Prostate gland (tissue), 2 donors: ENCODE results near the gene ALG14. TPM values are rescaled to one million over a fixed set of nuclear protein-coding genes. Genes with fewer than 3 reads are reported as not detected.
"Not testable (repeated sequence)": the region's sequence is repeated elsewhere in the genome, so short reads cannot be mapped to it uniquely, and the experiment has no call there.

Source experiments
- DNase-seq: peaks from one replicate; pipeline ENCODE4 v3.0.0-alpha.2; 2019; ENCODE audit warnings: low spot score
- H3K27ac ChIP-seq, 2 donors: fragments of 200-600 bp; sonication (generic); 2 replicates each; pipeline ENCODE4 v1.5.1; 2017 to 2019
- H3K27me3 ChIP-seq: fragments of 200-600 bp; sonication (generic); replicated peaks from 2 replicates; pipeline ENCODE4 v1.5.1; 2019; ENCODE audit not compliant: insufficient read depth
- H3K36me3 ChIP-seq, 2 donors: fragments of 200-600 bp; sonication (generic); 1 replicate in 1 of 2; 2 replicates in 1 of 2; pipeline versions ENCODE4 v1.5.1 to v1.8.1; 2017 to 2019
- H3K4me1 ChIP-seq: fragments of 200-600 bp; sonication (generic); replicated peaks from 2 replicates; pipeline ENCODE4 v1.5.1; 2019
- H3K4me3 ChIP-seq, 2 donors: fragments of 200-600 bp; sonication (generic); 2 replicates each; pipeline ENCODE4 v1.5.1; 2017 to 2019
- H3K9me3 ChIP-seq: fragments of 200-600 bp; sonication (generic); 2 replicates; pipeline ENCODE4 v1.5.1; 2017
- POLR2A ChIP-seq: fragments of 450-650 bp; IDR thresholded peaks from one replicate; pipeline ENCODE4 v1.6.1; 2016; ENCODE audit warnings: antibody characterized with exemption, mild to moderate bottlenecking
- POLR2AphosphoS5 ChIP-seq: sonication (generic); formaldehyde crosslinking; IDR thresholded peaks from one replicate; pipeline ENCODE4 v1.6.1; 2017; ENCODE audit warnings: antibody characterized with exemption
- WGBS: methylation state at CpG from one replicate; pipeline ENCODE4 v1.1.5; 2018; 5-methylcytosine and 5-hydroxymethylcytosine counted together
- intact Hi-C: fragments of 100-400 bp; cut with DNase I; formaldehyde crosslinking; loops from one replicate; pipeline ENCODE4 v1.14.2; 2022
- total RNA-seq, 2 donors: library from RNA; depleted of rRNA; stranded (reverse); fragments of >200 nt; gene quantifications; one replicate each; pipeline ENCODE4 v1.1.0, GENCODE V29; 2016
- TF ChIP-seq, protein P1 (sequence below), 4 experiments: fragments of 200-600 bp in 2 of 4; fragments of 450-650 bp in 2 of 4; sonication (generic) in 2 of 4; IDR thresholded peaks; 1 replicate in 3 of 4; 2 replicates in 1 of 4; pipeline ENCODE4 v1.5.1; 2016 to 2019; ENCODE audit warnings: antibody characterized with exemption in 4 of 4, mild to moderate bottlenecking in 2 of 4, moderate library complexity in 2 of 4

ALG14 gene
- total RNA-seq, 2 donors from 2014 or later = 2.0 to 2.3 TPM

GRCh38 chr1:94999456-95000131 lies 73.2 kb downstream of the ALG14 start:
- H3K27ac ChIP-seq = no peak overlapping the region
- 83% methylated on average over 4 of the region's 4 CpGs for WGBS

GRCh38 chr1:94998748-94999147 lies 74.0 kb downstream of the ALG14 start:
- TF ChIP-seq POLR2AphosphoS5 = no peak
- TF ChIP-seq, protein P1, sequence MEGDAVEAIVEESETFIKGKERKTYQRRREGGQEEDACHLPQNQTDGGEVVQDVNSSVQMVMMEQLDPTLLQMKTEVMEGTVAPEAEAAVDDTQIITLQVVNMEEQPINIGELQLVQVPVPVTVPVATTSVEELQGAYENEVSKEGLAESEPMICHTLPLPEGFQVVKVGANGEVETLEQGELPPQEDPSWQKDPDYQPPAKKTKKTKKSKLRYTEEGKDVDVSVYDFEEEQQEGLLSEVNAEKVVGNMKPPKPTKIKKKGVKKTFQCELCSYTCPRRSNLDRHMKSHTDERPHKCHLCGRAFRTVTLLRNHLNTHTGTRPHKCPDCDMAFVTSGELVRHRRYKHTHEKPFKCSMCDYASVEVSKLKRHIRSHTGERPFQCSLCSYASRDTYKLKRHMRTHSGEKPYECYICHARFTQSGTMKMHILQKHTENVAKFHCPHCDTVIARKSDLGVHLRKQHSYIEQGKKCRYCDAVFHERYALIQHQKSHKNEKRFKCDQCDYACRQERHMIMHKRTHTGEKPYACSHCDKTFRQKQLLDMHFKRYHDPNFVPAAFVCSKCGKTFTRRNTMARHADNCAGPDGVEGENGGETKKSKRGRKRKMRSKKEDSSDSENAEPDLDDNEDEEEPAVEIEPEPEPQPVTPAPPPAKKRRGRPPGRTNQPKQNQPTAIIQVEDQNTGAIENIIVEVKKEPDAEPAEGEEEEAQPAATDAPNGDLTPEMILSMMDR (IDR thresholded peaks at IDR 0.05) = no peak
- TF ChIP-seq POLR2A = no peak
- WGBS = 88% methylated on average over 2 of the region's 2 CpGs

More at GRCh38 chr1:94999456-95000131, 73.2 kb downstream of the ALG14 start:
- H3K4me1 ChIP-seq = no peaks in the 10 kb centered on the region
- H3K4me3 ChIP-seq = no peak overlapping the region
- no peaks in the 10 kb centered on the region for H3K9me3 ChIP-seq
- no peaks in the 10 kb centered on the region for H3K36me3 ChIP-seq
- intact Hi-C loops = no loop called here
- TF ChIP-seq, protein P1 (IDR thresholded peaks at IDR 0.05) = no peak
- no peak for TF ChIP-seq POLR2A
- TF ChIP-seq POLR2AphosphoS5 = no peak
- no peaks in the 10 kb centered on the region for H3K27me3 ChIP-seq
- DNase-seq = no peak

DNA sequence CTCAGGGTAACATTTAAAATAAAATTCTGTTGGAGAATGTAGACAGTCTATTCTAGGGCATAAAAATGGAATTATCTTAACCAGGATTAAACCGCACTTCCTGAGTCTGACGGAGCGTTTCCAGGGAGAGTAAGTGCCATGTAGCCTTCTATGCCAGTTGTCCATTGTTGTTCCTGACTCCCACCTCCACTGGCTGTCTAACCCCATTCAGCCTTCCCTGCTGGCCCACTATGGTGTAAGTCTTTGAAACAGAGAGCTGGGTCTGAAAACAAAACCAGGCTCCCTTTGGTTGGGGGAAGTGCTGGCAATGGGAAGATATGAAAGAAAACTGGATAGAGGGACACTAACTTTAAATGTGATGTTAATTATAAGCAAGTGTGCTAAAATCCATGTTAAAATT lies 74.6 kb downstream of the ALG14 start:
- Histone ChIP-seq H3K36me3 (no peaks in the 10 kb centered on the region), H3K9me3 (no peaks in the 10 kb centered on the region), H3K27ac (no peak overlapping the region), H3K4me1 (no peaks in the 10 kb centered on the region), H3K27me3 (no peaks in the 10 kb centered on the region), H3K4me3 (no peak overlapping the region)
- no peak for DNase-seq
- WGBS = 93% methylated on average over 3 of the region's 3 CpGs
- TF ChIP-seq POLR2A (no peak), POLR2AphosphoS5 (no peak)
- TF ChIP-seq, protein P1 (IDR thresholded peaks at IDR 0.05) = no peak
- intact Hi-C loops = no loop called here

More at GRCh38 chr1:94998748-94999147, 74.0 kb downstream of the ALG14 start:
- no peaks in the 10 kb centered on the region for H3K9me3 ChIP-seq
- no peak overlapping the region for H3K4me3 ChIP-seq
- DNase-seq = no peak
- intact Hi-C loops = no loop called here
- H3K36me3 ChIP-seq = no peaks in the 10 kb centered on the region
- H3K27me3 ChIP-seq = no peaks in the 10 kb centered on the region
- no peak overlapping the region for H3K27ac ChIP-seq
- H3K4me1 ChIP-seq = no peaks in the 10 kb centered on the region

DNA sequence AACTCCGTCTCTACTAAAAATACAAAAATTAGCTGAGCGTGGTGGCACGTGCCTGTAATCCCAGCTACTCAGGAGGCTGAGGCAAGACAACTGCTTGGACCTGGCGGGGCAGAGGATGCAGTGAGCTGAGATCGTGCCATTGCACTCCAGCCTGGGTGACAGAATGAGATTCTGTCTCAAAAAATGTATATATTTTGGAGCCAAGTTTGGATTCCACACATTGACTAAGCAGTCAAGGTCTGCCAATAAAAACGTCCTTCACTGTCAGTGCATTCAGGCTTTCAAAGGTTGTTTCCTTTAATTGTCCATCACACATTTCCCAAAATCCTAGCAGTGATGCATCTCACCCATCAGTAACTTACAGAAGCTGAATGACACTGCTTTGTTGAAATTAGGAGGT lies 77.2 kb downstream of the ALG14 start:
- H3K9me3 ChIP-seq, DNase-seq, H3K36me3 ChIP-seq, H3K4me3 ChIP-seq, intact Hi-C loops, H3K4me1 ChIP-seq, H3K27ac ChIP-seq, H3K27me3 ChIP-seq: not testable (repeated sequence)
- 83% methylated on average over 6 of the region's 6 CpGs for WGBS

DNA sequence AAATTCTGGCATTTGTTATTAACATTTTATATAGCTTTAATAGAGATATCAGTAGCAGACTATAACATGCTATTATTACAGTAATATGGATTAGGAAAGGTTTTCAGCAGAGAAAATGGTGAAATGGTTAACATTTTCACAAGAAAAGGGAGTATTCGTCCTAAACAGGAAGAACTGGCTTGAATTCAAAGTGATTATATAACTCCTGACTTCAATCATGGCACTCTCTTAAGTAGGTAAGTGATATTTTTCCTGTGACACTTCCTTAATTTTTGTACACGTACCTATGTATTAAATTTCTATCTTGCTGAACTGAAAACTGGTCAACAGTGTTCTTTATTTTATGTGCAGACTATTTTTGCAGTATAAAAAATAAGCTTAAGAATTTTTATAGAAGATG lies 77.9 kb downstream of the ALG14 start:
- H3K4me1 ChIP-seq = no peaks in the 10 kb centered on the region
- intact Hi-C loops = no loop called here
- 20% methylated on average over 2 of the region's 2 CpGs for WGBS
- H3K4me3 ChIP-seq = no peak overlapping the region
- no peaks in the 10 kb centered on the region for H3K36me3 ChIP-seq
- no peaks in the 10 kb centered on the region for H3K27me3 ChIP-seq
- peak overlapping the region; percentile 6 to 9 for H3K27ac ChIP-seq
- no peak for DNase-seq
- TF ChIP-seq POLR2A = no peak
- TF ChIP-seq, protein P1 (IDR thresholded peaks at IDR 0.05) = no peak
- no peak for TF ChIP-seq POLR2AphosphoS5
- H3K9me3 ChIP-seq = no peaks in the 10 kb centered on the region
